ENCODE results near the gene LRMDA.

DNA sequence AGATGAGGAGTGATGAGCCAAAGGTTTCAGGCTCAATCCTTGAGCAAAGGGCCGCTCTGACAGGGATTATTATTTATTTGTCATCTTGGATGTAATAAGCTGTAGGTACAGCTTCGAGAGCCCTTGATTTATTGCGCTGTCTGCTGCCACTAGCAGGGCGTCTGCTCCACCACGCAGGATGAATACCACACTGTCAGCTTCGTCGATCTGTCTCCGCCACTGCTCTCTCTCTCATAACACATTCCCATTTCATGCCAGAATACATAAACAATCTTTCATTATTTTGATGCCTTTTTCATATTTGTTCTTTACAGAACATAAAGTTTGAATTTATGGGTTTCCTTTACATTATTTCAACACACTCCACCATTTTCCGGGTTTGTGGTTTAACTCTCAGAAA, 276.6 kb downstream of the LRMDA start:
- TF ChIP-seq POLR2AphosphoS5 (IDR thresholded peaks at IDR 0.05) (no peak), POLR2A (IDR thresholded peaks at IDR 0.05) (no peak), EP300 (IDR thresholded peaks at IDR 0.05; ENCODE audit: low read depth) (no peak)
- TF ChIP-seq, protein P1, sequence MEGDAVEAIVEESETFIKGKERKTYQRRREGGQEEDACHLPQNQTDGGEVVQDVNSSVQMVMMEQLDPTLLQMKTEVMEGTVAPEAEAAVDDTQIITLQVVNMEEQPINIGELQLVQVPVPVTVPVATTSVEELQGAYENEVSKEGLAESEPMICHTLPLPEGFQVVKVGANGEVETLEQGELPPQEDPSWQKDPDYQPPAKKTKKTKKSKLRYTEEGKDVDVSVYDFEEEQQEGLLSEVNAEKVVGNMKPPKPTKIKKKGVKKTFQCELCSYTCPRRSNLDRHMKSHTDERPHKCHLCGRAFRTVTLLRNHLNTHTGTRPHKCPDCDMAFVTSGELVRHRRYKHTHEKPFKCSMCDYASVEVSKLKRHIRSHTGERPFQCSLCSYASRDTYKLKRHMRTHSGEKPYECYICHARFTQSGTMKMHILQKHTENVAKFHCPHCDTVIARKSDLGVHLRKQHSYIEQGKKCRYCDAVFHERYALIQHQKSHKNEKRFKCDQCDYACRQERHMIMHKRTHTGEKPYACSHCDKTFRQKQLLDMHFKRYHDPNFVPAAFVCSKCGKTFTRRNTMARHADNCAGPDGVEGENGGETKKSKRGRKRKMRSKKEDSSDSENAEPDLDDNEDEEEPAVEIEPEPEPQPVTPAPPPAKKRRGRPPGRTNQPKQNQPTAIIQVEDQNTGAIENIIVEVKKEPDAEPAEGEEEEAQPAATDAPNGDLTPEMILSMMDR (IDR thresholded peaks at IDR 0.05): no peak

All from transverse colon (tissue), 4 donors.